IPS-18c (cell line): ENCODE data around the gene C7orf25.

ENCODE experiments used
- H3K4me3 ChIP-seq: 2 replicates; pipeline ENCODE4 v1.7.0; 2013; ENCODE audit warnings: low read depth, mild to moderate bottlenecking, low read length, moderate library complexity; ENCODE audit not compliant: insufficient read depth
- H3K9me3 ChIP-seq: one replicate; pipeline ENCODE4 v1.6.1; 2013; ENCODE audit warnings: mild to moderate bottlenecking, low read length, moderate library complexity; ENCODE audit not compliant: control insufficient read depth, insufficient read depth

Gene C7orf25

GRCh38 chr7:42911454-42912447 is at the start of gene C7orf25:
TSS of gene C7orf25 (minus strand) at chr7:42912070. CDS start at chr7:42910900, 1,170 bp downstream.
- Histone ChIP-seq H3K4me3 (peak within 1 kb of the TSS; percentile 57), H3K9me3 (no peaks in the 10 kb centered on the region)

- Histone ChIP-seq H3K4me3 (no peak overlapping the region), H3K9me3 (no peaks in the 10 kb centered on the region)
Measured at GRCh38 chr7:42961170-42961569, 49.3 kb upstream of the C7orf25 start.

GRCh38 chr7:42960762-42961161 is 48.9 kb upstream of the C7orf25 start:
- Histone ChIP-seq H3K9me3 (no peaks in the 10 kb centered on the region), H3K4me3 (no peak overlapping the region)

- Histone ChIP-seq H3K9me3 (no peaks in the 10 kb centered on the region), H3K4me3 (no peak overlapping the region)
Measured at GRCh38 chr7:42959549-42959948, 47.7 kb upstream of the C7orf25 start.

DNA sequence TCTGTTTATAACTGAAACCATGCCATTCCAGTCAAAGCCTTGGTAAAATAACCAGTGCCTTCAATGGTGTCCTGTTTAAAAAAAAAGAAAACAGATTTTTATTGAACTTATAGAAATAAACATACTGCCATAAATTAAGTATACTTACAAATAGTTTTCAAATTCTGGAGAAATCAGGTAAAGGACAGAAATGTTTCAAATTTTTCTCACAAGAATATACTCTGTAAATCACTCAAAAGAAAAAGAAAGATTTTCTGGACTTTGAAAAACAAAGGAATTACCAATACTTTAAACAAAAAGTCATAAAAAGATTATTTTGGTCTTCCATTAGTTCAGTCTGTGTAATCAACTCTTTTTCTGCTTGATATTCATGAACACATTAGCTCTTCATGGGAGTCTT is 44.2 kb upstream of the C7orf25 start:
- Histone ChIP-seq H3K9me3 (no peaks in the 10 kb centered on the region), H3K4me3 (no peak overlapping the region)

DNA sequence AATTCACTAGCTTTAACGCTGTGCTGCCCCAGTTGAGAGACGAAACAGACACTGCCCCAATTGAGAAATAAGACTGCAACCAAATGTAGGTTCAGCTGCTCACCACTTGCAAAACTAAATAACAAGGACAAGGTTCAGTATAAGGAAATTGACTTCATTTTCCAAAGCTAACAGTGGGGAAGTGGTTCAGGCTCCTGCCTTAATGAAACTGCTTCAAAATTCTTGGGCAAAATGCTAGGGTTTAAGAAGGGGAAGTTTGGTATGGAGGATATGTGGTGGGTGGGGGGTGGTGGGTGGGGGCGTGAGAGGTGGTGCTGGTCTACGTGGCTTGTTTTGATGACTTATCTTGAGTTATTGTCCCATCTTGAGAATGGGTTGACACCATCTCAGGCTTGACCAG is 42.1 kb upstream of the C7orf25 start:
- no peak overlapping the region for H3K4me3 ChIP-seq
- H3K9me3 ChIP-seq, result no peaks in the 10 kb centered on the region

- H3K4me3 ChIP-seq, result no peak overlapping the region
- no peaks in the 10 kb centered on the region for H3K9me3 ChIP-seq
Measured at GRCh38 chr7:42952328-42952727, 40.5 kb upstream of the C7orf25 start.

- no peak overlapping the region for H3K4me3 ChIP-seq
Measured at GRCh38 chr7:42950417-42950816, 38.5 kb upstream of the C7orf25 start.

DNA sequence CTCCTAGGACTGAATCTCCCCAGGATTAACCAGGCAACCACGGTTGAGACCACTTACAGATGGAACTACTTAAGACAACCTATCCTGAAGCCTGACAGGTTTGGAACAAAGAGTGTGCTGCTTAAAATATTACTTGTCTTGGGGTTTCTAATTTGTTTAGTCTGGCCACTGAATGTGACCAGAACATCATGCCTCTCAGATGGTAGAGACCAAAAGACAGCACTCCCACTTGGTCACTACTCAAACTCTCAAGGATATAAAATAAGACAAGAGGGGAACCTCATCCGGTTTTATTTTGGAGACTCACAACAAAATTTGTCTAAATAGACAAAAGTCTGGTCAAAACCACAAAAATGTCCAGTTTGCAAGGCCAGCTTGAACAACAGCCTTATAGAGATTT is 35.7 kb upstream of the C7orf25 start:
- H3K4me3 ChIP-seq, result no peak overlapping the region
- H3K9me3 ChIP-seq, result no peaks in the 10 kb centered on the region

More at GRCh38 chr7:42950417-42950816, 38.5 kb upstream of the C7orf25 start:
- H3K9me3 ChIP-seq, result no peaks in the 10 kb centered on the region

- H3K4me3 ChIP-seq, result no peak overlapping the region
- H3K9me3 ChIP-seq, result no peaks in the 10 kb centered on the region
Measured at GRCh38 chr7:42946627-42946950, 34.7 kb upstream of the C7orf25 start.

DNA sequence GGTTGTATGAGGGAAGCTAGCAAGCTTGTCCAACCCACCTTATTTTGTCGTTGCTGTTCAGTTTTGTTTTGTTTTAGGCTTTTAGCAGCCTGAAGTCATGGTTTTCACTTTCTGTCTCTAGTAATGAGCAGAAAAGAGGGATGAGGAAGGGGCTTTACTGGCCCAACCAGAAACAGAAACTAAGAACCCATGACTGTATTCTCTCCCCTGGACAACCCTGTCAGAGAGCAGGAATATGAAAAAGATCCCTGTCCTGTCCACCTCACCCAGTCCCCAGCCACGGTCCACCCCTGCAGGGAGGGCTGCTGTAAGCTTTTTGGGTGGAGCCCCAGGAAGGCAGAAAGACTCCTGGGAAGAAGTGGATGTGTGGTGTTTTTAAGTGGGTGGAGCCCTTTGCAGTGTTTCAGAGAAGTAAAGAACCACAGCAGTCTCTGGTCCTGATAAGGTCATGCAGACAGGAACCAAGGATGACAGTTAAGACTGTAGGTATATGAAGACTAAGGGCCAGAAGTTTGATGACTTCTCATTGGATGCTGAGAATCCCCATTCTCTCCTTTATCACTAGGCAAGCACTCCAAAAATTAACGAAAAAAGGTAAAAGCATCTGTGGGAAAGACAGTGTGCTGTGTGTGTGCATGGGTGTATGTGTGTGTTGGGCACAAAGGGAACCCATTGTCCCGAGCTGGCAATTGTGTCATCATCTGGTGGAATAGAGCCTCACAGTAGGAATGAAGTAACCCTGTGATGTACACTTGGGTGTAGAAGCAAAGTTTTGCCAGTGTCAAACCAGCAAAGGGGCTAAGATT is 34.2 kb upstream of the C7orf25 start:
- Histone ChIP-seq H3K4me3 (no peak overlapping the region), H3K9me3 (no peaks in the 10 kb centered on the region)

DNA sequence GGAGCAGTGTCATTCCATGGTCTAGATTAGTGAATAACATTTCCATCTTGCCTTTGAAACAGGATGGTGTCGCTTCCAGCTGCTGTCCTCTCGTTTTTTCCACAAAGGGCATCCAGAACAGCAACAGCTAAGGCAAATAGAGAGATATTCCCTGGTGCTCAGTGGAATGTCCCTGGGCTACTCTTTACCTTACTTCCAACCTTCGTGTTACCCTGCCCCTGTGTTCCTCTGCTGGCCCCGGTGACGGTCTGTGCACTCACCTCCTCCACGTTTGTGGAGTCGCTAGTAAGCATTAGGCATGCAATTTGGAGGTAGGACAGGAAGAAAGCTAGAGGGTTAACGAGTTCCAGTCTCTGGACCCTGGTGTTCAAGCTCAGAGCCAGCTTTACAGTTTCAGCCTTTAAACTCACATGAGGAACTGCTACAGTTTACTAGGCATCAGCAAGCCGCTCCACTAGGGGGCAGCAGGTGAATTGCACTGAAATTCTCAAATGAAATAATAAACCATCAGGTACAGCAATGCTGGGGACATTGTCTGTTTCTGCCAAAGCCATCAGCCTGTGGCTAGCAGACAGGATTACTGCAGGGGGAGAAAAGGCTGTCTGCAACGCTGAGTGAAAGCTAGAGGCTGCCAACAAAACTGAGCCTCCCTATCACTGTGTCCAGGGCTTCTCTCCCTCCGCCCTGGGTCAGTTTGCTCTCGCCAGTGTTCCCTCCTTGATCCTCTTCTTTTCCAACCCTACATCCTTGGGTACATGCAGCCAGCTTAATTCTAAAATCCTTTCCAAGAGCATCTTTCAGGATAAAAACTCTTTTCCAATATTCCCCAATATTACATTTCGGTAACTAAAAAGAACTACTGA is 29.3 kb upstream of the C7orf25 start:
- Histone ChIP-seq H3K9me3 (no peaks in the 10 kb centered on the region), H3K4me3 (no peak overlapping the region)

DNA sequence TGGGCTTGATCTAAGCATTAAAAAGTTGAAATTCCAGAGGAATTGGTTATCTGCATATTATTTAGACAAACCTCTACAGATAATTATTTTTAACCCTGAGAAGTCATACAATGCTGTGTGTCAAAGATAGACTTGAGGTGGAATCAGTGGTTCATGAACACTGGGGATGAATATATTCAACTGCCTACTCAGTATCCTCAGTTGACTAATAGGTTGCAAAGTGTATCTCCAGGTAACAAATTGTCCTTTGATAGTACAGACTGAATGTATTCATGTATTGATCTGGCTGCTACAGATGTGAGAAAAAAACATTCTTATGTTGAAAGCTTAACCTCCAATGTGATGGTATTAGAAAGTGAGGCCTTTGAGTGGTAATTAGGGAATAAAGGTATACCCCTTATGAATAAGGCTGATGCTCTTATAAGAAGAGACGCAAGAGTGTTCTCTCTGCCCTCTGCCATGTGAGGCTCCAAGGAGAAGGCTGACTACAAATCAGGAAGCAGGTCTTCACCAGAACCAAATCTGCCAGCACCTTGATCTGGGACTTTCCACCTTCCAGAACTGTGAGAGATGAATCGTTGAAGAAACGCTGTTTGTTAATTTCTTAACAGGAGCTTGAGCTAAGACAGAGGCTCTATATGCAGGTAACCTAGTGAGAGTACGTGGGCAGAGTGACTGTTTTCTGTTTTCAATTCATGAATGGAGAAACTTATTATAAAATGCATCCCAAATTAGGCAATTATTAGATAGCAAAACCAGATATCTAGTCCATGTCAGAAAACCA is 27.8 kb upstream of the C7orf25 start:
- H3K4me3 ChIP-seq, result no peak overlapping the region
- no peaks in the 10 kb centered on the region for H3K9me3 ChIP-seq

GRCh38 chr7:42935861-42936260 is 24.0 kb upstream of the C7orf25 start:
- no peaks in the 10 kb centered on the region for H3K9me3 ChIP-seq
- H3K4me3 ChIP-seq, result no peak overlapping the region

DNA sequence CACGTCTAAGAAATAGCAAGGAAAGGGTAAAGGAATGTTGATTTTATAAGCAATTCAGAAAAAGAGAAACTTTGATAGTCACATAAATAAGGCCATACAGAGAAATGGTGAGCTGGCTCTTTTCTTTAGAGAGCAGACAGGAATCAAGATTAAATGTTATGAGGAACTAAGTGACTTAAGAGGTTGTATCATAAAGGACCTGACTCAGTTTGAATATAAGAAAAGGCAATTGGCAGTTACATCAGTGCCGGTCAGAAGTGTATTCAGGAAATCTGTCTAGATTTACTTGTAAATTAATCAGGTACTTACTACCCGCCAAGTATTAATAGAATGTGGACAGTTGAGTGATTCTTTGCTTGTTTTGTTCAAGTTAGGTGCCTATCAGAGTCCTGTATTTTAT is 22.4 kb upstream of the C7orf25 start:
- H3K4me3 ChIP-seq, result no peak overlapping the region
- no peaks in the 10 kb centered on the region for H3K9me3 ChIP-seq

DNA sequence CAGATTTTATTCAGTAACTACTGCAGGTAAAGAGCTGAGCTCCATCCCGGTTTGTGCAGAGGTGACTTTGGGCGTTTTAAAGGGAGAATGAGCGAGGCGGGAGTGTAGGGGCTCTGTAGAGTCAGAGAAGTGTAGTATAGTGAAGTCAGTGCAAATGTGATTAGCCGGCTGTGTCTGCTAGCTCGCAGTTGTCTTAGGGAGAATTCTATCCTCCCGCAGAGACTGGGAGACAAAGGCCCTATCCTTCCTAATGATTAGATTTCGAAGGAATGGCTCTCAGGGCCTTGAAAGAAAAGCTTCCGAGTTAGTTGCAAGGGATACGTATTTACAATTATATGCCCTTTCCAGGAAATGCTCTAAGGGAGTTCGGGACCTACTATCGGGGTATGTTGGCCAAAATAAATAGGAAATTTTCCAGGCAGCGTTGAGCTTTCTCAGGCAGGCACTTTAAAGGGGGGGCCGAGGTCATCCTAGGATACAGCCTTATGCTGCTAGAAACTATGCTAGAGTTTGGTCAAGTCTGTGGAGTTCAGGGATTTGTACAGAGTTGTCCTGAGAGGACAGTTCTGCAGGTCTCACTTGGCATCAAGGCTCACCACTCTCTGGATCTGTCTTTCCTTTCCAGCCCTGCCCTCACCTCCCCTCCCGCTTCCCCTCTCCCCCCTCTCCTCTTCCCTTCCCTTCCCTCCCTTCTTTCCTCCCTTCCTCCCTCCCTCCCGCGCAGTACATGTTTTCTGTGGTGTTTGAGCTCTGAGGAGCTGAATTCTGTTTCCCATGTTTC is 21.1 kb upstream of the C7orf25 start:
- H3K9me3 ChIP-seq, result no peaks in the 10 kb centered on the region
- peak overlapping the region; percentile 92 for H3K4me3 ChIP-seq
